Chondrocyte (in vitro differentiated cells): ENCODE data around the gene NKX1-1. TPM values are rescaled to one million over a fixed set of nuclear protein-coding genes. Genes with fewer than 3 reads are reported as not detected.
A peak's percentile ranks its signal among the peaks of the same experiment; 100 is the strongest.

ENCODE experiments used
- DNase-seq: peaks from one replicate; pipeline ENCODE4 v3.0.0; 2021; ENCODE audit warnings: mixed read lengths, low spot score
- H3K27ac Mint-ChIP-seq: one replicate; pipeline ENCODE4 v1.8.0; 2021; ENCODE audit warnings: mild to moderate bottlenecking, moderate library complexity, mixed read lengths; ENCODE audit not compliant: unreplicated experiment
- H3K27me3 Mint-ChIP-seq: 2 replicates; pipeline ENCODE4 v1.8.0; 2021; ENCODE audit warnings: low read depth, mixed read lengths
- H3K36me3 Mint-ChIP-seq: 2 replicates; pipeline ENCODE4 v1.8.0; 2021; ENCODE audit warnings: low read depth, mixed read lengths
- H3K4me1 Mint-ChIP-seq: 2 replicates; pipeline ENCODE4 v1.8.0; 2021; ENCODE audit warnings: low read depth, mild to moderate bottlenecking, mixed read lengths
- H3K4me3 Mint-ChIP-seq: one replicate; pipeline ENCODE4 v1.8.0; 2021; ENCODE audit warnings: mild to moderate bottlenecking, moderate library complexity, mixed read lengths; ENCODE audit not compliant: unreplicated experiment
- H3K9me3 Mint-ChIP-seq: 2 replicates; pipeline ENCODE4 v1.8.0; 2021; ENCODE audit warnings: low read depth, mixed read lengths
- total RNA-seq: library from RNA; stranded (reverse); gene quantifications from 3 replicates; pipeline ENCODE4 v1.2.1, GENCODE V29; 2021
- TF ChIP-seq, protein P1 (sequence below): fragments of 200-600 bp; sonication (generic); IDR thresholded peaks from 2 replicates; pipeline ENCODE4 v1.5.0; 2021; ENCODE audit warnings: antibody characterized with exemption, mild to moderate bottlenecking, moderate library complexity

Gene NKX1-1
- total RNA-seq, 1 donor from 2014 or later = not detected

DNA sequence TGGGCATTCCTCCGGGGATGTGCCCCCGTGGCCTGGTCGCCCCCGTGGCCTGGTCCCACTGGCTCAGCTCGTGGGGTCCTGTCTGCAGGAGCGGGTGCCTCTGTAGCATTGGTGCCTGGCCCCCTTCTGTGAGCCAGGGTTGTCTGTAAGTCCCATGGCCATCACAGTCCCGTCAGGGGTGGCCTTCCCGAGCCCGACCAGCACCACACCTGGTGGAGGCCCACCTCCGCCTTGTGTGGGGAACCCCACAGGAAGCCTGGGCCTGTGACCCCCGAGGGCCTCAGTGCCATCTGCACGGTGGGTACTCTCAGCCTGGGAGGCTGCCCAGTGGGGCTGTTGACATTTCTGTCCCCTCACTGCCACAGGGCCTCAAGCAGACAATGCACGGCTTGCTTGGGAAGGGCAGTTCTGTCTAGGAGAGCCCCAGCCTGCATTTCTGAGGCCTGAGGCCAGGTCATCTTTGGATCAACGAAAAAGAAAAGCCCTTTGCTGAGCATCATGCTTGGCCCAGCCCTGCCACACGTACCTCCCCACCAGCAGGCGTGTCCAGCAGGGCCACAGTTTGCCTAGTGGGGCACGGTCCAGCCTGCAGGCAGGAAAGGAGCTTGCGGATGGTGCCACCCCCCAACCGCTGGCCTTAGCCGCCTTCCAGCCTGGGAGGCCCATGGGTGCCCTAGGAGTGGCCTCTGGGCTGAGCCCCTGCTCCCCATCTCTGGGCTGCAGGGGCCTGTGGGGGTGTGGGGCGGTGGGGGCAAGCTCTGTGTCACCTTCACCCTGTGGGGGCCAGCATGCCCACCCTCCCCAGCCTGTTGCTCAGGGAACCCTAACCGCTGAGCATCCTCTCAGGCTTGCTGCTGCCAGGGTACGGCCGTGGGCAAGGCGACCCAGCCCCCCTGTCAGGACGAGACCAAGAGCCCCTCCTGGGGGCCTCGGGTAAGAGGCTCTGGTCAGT lies 23.2 kb downstream of the NKX1-1 start:
- Mint-ChIP-seq H3K9me3 (peaks cover 3% of the 10 kb centered on the region), H3K4me1 (no peaks in the 10 kb centered on the region), H3K36me3 (peaks cover 12% of the 10 kb centered on the region), H3K4me3 (no peak overlapping the region), H3K27ac (no peak overlapping the region), H3K27me3 (no peaks in the 10 kb centered on the region)
- TF ChIP-seq, protein P1, sequence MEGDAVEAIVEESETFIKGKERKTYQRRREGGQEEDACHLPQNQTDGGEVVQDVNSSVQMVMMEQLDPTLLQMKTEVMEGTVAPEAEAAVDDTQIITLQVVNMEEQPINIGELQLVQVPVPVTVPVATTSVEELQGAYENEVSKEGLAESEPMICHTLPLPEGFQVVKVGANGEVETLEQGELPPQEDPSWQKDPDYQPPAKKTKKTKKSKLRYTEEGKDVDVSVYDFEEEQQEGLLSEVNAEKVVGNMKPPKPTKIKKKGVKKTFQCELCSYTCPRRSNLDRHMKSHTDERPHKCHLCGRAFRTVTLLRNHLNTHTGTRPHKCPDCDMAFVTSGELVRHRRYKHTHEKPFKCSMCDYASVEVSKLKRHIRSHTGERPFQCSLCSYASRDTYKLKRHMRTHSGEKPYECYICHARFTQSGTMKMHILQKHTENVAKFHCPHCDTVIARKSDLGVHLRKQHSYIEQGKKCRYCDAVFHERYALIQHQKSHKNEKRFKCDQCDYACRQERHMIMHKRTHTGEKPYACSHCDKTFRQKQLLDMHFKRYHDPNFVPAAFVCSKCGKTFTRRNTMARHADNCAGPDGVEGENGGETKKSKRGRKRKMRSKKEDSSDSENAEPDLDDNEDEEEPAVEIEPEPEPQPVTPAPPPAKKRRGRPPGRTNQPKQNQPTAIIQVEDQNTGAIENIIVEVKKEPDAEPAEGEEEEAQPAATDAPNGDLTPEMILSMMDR = no peak
- DNase-seq = peak; percentile 87

DNA sequence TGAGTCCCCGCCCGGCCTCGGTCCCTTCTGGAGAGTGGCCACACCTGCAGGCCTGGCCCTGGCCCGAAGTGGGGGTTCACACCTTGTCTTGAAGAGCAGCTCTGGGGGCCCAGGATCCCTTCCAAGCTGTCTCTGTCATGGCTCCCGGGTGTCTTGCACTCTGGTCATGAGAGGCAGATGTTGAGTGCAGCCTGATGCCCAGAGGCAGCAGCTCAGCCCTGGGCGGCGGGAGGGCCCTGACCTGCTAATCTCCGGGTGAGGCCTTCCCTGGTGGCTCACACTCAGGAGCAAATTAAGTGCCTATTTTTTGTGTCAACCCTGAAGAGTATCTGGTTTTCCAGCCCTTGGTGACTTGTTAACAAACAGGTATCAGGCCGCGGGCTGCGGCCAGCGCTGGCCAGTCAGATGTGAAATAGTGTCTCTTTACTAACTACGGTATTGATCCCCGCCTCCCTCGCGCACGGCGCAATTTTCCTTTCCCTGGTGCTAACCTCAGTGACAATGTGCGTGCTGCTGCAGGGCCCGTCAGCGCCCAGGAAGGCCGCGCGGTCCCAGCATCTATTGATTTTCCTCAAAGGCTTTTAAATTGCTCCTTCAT lies 24.2 kb downstream of the NKX1-1 start:
- Mint-ChIP-seq H3K9me3 (no peaks in the 10 kb centered on the region), H3K4me3 (no peak overlapping the region), H3K27me3 (no peaks in the 10 kb centered on the region), H3K4me1 (no peaks in the 10 kb centered on the region), H3K27ac (no peak overlapping the region), H3K36me3 (peaks cover 7% of the 10 kb centered on the region)
- peak; percentile 77 for DNase-seq
- TF ChIP-seq, protein P1 = no peak

DNA sequence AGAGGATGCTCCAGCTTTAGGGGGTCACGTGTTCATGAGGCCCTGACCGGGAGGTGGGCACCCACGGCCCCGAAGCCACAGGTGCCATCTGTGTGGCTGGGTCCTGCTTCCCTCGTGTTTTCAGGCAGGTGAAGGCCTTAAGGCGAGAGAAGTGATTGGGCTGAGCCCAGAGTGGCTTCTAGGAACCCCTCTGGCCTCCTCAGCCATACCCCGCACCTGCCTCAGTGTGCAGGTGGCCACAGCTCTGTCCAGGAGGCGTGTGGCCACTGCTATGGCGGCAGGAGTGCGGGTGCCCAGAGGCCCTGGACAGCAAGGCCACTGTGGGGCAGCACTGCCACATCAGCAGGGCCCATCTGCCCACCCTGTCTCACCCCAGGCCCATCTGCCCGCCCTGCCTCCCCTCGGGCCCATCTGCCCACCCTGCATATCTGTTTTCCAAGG lies 25.0 kb downstream of the NKX1-1 start:
- H3K4me3 Mint-ChIP-seq = no peak overlapping the region
- DNase-seq = peak; percentile 82
- H3K9me3 Mint-ChIP-seq = no peaks in the 10 kb centered on the region
- no peaks in the 10 kb centered on the region for H3K27me3 Mint-ChIP-seq
- TF ChIP-seq, protein P1 = no peak
- H3K4me1 Mint-ChIP-seq = no peaks in the 10 kb centered on the region
- peaks cover 4% of the 10 kb centered on the region for H3K36me3 Mint-ChIP-seq
- H3K27ac Mint-ChIP-seq = no peak overlapping the region

DNA sequence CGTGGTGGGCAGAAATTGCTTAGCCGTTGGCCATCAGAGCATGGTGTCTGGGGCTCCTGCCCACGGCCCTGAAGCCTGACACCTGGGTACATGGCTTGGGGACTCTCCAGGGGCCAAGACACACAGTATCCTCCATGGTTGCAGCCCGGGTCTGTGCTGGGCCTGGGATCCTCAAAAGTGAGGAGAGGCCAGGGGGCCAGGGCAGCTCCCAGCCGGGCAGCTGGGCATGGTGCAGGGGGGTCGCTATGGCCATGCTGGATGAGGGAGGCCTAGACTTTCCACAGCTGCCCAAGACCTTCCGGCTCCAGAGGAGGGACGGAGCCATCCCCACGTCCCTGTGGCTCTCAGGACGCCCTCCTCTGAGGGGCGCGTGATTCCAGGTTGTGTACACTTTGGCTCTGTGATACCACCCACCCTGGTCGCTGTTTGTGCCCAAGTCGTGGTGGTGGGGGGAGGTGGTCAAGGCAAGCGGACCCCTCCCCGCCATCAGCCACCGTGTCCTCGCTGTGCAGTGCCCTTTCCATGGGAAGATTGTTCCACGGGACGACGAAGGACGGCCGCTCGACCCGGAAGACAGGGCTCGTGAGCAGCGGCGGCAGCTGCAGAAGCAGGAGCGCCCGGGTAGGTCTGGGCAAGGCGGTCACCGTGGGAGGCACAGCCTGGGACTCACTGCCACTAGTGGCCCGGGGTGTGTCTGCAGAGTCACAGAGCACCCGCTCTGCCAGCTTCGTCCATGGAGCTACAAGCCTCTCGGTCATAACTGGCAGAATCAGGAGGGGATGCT lies 25.7 kb downstream of the NKX1-1 start:
- no peaks in the 10 kb centered on the region for H3K27me3 Mint-ChIP-seq
- DNase-seq = peak; percentile 86
- TF ChIP-seq, protein P1 = no peak
- no peak overlapping the region for H3K4me3 Mint-ChIP-seq
- H3K4me1 Mint-ChIP-seq = no peaks in the 10 kb centered on the region
- H3K27ac Mint-ChIP-seq = no peak overlapping the region
- H3K9me3 Mint-ChIP-seq = no peaks in the 10 kb centered on the region
- H3K36me3 Mint-ChIP-seq = peaks cover 4% of the 10 kb centered on the region
